ENCODE data around the gene CDC7.
"Not testable (repeated sequence)": the region's sequence is repeated elsewhere in the genome, so short reads cannot be mapped to it uniquely, and the experiment has no call there.

Gene CDC7

DNA sequence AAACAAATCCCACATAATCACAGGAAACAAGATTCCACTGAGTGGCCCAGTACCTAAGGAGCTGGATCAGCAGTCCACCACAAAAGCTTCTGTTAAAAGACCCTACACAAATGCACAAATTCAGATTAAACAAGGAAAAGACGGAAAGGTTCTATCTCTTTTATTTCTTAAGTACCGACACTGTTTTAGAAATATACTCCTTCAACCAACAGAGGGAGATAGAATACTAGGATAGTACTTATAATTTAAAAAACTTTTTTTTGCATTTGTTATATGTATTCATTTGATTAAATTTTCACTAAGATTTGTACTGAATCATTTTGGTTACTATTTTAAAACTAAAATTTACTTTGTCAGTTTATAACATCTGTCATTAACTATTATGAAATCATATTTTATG, 12.5 kb downstream of the CDC7 start:
- H3K27me3 ChIP-seq (ENCODE audit: control insufficient read depth, insufficient read depth, low read length): no peaks in the 10 kb centered on the region
- H3K36me3 ChIP-seq (ENCODE audit: control insufficient read depth, insufficient read depth, low read length): peaks cover 1% of the 10 kb centered on the region
- no peaks in the 10 kb centered on the region for H3K9me3 ChIP-seq (ENCODE audit: control insufficient read depth, insufficient read depth, low read length)
- no peaks in the 10 kb centered on the region for H3K4me1 ChIP-seq (ENCODE audit: control insufficient read depth, insufficient read depth, low read length)
- H3K9ac ChIP-seq (ENCODE audit: low read depth, low read length): no peak overlapping the region
- no peak overlapping the region for H3K4me3 ChIP-seq (ENCODE audit: low read depth, low read length)

DNA sequence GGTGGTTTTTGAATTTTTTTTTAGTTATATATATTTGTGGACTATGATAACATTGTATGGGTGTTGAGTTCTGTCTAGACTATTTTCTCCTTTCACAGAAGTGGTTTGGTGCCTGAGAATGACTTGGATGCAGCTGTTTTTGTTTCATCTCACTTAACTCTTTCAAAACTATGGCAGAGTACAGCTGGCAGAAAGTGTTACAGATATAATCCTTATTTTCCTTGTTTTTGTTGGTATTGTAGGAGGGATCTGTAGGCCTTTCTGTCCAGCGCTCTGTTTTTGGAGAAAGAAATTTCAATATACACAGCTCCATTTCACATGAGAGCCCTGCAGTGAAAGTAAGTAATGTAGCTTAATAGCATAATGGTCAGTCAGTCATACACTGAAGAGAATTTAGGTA, 13.1 kb downstream of the CDC7 start:
- peaks cover 4% of the 10 kb centered on the region for H3K36me3 ChIP-seq (ENCODE audit: control insufficient read depth, insufficient read depth, low read length)
- H3K9me3 ChIP-seq (ENCODE audit: control insufficient read depth, insufficient read depth, low read length): no peaks in the 10 kb centered on the region
- no peak overlapping the region for H3K9ac ChIP-seq (ENCODE audit: low read depth, low read length)

DNA sequence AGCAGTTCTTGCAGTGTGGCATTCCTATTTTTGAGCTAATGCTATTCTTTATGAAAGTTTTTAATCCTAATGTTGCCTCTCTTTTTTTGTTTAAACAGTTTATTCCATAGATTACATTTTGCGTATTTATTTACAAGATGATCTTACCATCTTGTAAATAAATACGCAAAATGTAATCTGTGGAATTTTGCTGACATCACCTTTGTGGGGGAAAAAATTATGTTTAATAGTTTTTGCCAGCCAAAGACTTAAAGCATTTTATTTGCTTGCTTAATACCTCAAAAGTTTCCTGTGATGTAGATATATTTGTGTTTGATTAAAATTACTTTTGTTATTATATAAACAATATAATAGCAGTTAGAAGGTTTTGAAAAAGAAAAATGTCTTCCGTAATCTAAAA, 15.3 kb downstream of the CDC7 start:
- Histone ChIP-seq H3K9ac (ENCODE audit: low read depth, low read length) (no peak overlapping the region), H3K27me3 (ENCODE audit: control insufficient read depth, insufficient read depth, low read length) (no peaks in the 10 kb centered on the region), H3K36me3 (ENCODE audit: control insufficient read depth, insufficient read depth, low read length) (peaks cover 4% of the 10 kb centered on the region), H3K4me1 (ENCODE audit: control insufficient read depth, insufficient read depth, low read length) (no peaks in the 10 kb centered on the region), H3K9me3 (ENCODE audit: control insufficient read depth, insufficient read depth, low read length) (no peaks in the 10 kb centered on the region), H3K4me3 (ENCODE audit: low read depth, low read length) (no peak overlapping the region)

More for the DNA sequence above, 13.1 kb downstream of the CDC7 start:
- Histone ChIP-seq H3K27me3 (ENCODE audit: control insufficient read depth, insufficient read depth, low read length) (no peaks in the 10 kb centered on the region), H3K4me1 (ENCODE audit: control insufficient read depth, insufficient read depth, low read length) (no peaks in the 10 kb centered on the region), H3K4me3 (ENCODE audit: low read depth, low read length) (no peak overlapping the region)

DNA sequence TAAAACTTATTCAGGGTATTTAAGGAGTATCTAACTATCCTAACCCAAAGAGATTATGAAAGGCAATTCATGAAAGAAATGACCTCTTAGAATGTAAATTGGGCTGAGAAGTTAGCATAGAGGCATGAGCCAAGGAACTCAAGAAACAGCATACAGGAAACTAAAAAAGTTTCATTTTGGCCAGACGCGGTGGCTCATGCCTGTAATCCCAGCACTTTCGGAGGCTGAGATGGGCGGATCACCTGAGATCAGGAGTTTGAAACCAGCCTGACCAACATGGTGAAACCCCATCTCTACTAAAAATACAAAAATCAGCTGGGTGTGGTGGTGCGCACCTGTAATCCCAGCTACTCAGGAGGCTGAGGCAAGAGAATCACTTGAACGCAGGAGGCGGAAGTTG, 16.0 kb downstream of the CDC7 start:
- not testable (repeated sequence) for H3K27me3 ChIP-seq (ENCODE audit: control insufficient read depth, insufficient read depth, low read length); H3K9me3 ChIP-seq (ENCODE audit: control insufficient read depth, insufficient read depth, low read length); H3K4me1 ChIP-seq (ENCODE audit: control insufficient read depth, insufficient read depth, low read length); H3K4me3 ChIP-seq (ENCODE audit: low read depth, low read length); H3K9ac ChIP-seq (ENCODE audit: low read depth, low read length); H3K36me3 ChIP-seq (ENCODE audit: control insufficient read depth, insufficient read depth, low read length)

DNA sequence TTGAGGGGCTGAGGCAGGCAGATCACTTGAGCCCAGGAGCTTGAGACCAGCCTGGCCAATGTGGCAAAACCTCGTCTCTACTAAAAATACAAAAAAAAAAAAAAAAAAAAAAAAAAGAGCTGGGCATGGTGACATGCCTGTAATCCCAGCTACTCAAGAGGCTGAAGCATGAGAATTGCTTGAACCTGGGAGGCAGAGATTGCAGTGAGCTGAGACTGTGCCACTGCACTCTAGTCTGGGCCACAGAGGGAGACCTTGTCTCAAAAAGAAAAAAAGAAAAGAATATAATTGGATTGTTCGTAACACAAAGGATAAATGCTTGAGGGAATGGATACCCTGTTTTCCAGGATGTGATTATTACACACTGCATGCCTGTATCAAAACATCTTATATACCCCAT, 18.5 kb downstream of the CDC7 start:
- not testable (repeated sequence) for H3K4me3 ChIP-seq (ENCODE audit: low read depth, low read length); H3K4me1 ChIP-seq (ENCODE audit: control insufficient read depth, insufficient read depth, low read length); H3K9ac ChIP-seq (ENCODE audit: low read depth, low read length); H3K27me3 ChIP-seq (ENCODE audit: control insufficient read depth, insufficient read depth, low read length); H3K36me3 ChIP-seq (ENCODE audit: control insufficient read depth, insufficient read depth, low read length); H3K9me3 ChIP-seq (ENCODE audit: control insufficient read depth, insufficient read depth, low read length)

DNA sequence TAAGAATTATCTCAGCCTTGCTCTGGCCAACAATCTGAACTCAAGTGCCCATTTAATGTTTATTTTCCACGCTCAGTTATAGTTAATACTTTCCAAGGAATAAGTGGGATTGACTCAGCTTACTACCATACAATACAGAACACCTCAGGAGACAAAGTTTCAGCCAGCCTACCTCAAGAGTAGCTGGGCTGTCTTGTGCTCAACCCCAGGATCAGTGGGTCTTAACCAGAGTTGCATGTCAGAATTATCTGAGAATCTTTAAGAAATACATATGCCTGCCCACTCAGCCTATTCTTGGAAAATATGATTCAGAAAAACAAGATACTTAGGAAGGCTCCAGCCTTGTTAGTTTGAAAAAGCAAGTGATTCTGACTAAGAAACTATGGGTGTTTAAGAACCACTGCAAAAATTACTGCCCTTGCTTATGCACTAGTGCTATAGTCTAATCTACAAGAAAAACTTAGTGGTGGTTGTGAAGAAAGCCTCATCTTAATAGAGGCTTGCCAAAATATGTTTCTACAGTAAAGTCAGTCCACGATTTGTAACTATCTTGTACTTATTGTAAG, 20.4 kb downstream of the CDC7 start:
- H3K36me3 ChIP-seq (ENCODE audit: control insufficient read depth, insufficient read depth, low read length): peaks cover 4% of the 10 kb centered on the region
- no peaks in the 10 kb centered on the region for H3K9me3 ChIP-seq (ENCODE audit: control insufficient read depth, insufficient read depth, low read length)
- H3K4me1 ChIP-seq (ENCODE audit: control insufficient read depth, insufficient read depth, low read length): no peaks in the 10 kb centered on the region
- H3K9ac ChIP-seq (ENCODE audit: low read depth, low read length): no peak overlapping the region
- H3K27me3 ChIP-seq (ENCODE audit: control insufficient read depth, insufficient read depth, low read length): no peaks in the 10 kb centered on the region
- no peak overlapping the region for H3K4me3 ChIP-seq (ENCODE audit: low read depth, low read length)

DNA sequence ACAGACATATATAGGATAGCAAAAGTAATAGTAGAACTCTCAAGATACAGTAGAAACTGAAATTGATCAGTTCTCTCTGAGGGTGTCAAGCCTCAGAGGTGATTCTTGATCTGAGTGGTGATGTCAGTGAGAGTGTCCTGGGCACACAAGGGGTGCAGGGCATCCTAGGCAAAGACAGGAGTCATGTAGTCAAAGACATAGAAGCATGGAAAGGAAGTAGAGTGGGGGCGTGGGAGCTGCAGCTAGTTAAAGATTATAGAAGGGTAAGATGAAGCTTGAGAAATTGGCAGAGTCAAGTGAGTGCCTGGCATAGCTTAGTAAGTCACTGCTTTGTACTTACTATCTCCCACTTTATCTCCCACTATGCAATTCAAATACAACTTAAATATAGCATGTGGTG, 22.8 kb downstream of the CDC7 start:
- Histone ChIP-seq H3K36me3 (ENCODE audit: control insufficient read depth, insufficient read depth, low read length) (no peaks in the 10 kb centered on the region), H3K27me3 (ENCODE audit: control insufficient read depth, insufficient read depth, low read length) (no peaks in the 10 kb centered on the region), H3K9ac (ENCODE audit: low read depth, low read length) (no peak overlapping the region), H3K4me3 (ENCODE audit: low read depth, low read length) (no peak overlapping the region), H3K9me3 (ENCODE audit: control insufficient read depth, insufficient read depth, low read length) (no peaks in the 10 kb centered on the region), H3K4me1 (ENCODE audit: control insufficient read depth, insufficient read depth, low read length) (no peaks in the 10 kb centered on the region)

DNA sequence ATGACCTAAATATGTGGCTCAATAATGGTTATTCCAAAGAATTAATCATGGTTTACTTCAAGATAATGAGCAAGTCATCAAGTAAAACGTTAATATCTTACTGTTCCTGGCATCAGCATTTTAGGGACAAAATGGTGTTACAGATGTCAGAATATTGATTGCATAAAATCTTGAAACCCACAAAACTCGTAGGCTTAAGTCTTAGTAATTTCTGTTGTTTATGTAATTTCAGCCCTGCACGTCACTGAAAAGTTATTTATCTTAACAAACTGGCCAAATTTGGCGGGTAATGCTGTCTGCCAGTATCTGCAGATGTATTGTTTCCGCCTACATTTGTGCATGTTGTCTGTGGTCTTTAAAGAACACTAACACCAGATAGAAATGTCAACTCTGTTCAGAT, 25.8 kb downstream of the CDC7 start:
- Histone ChIP-seq H3K36me3 (ENCODE audit: control insufficient read depth, insufficient read depth, low read length) (no peaks in the 10 kb centered on the region), H3K4me1 (ENCODE audit: control insufficient read depth, insufficient read depth, low read length) (no peaks in the 10 kb centered on the region), H3K27me3 (ENCODE audit: control insufficient read depth, insufficient read depth, low read length) (no peaks in the 10 kb centered on the region), H3K9me3 (ENCODE audit: control insufficient read depth, insufficient read depth, low read length) (no peaks in the 10 kb centered on the region), H3K4me3 (ENCODE audit: low read depth, low read length) (no peak overlapping the region), H3K9ac (ENCODE audit: low read depth, low read length) (no peak overlapping the region)

DNA sequence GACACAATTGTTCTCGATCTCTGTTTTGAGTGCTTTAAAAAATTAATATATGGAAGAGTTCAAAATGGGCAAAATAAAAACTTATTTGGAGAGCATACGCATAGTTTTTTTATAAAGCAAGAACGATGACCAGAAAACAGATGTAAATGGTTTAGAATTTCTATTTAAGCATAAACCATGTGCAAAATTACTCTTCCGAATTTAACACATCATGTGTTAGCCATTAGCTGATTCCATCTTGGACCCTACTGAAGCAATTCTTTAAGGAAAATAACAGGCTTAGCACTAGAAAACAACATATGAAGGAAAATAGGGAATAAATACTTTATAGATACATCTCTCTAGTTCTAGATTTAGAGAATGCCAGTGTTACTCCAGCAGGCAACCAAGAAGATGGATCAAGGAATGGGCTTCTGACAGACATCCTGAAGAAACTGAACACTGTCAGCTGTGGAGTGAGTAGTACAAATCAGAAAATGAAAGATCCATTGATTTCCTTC, 26.7 kb downstream of the CDC7 start:
- Histone ChIP-seq H3K9ac (ENCODE audit: low read depth, low read length) (no peak overlapping the region), H3K9me3 (ENCODE audit: control insufficient read depth, insufficient read depth, low read length) (no peaks in the 10 kb centered on the region), H3K27me3 (ENCODE audit: control insufficient read depth, insufficient read depth, low read length) (no peaks in the 10 kb centered on the region), H3K36me3 (ENCODE audit: control insufficient read depth, insufficient read depth, low read length) (no peaks in the 10 kb centered on the region), H3K4me1 (ENCODE audit: control insufficient read depth, insufficient read depth, low read length) (no peaks in the 10 kb centered on the region), H3K4me3 (ENCODE audit: low read depth, low read length) (no peak overlapping the region)

DNA sequence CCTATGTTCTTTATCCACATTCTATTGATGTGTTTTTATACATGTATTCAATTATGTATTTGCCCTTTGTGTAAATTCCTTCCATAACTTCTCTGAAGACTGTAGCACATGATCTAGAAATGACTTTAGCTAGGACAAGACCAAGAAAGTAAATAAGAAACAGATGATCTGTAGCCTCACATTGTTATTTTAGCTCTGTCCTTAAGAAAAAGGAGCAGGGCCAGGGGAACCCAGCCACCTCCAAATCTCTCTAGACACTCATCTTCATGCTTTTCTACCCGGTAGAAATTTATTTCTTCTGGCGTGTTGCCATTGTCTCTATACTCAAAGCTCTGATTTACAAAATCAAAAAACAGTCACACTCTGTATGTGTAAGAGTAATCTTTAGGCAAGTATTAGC, 27.1 kb downstream of the CDC7 start:
- Histone ChIP-seq H3K4me3 (ENCODE audit: low read depth, low read length) (no peak overlapping the region), H3K4me1 (ENCODE audit: control insufficient read depth, insufficient read depth, low read length) (no peaks in the 10 kb centered on the region), H3K27me3 (ENCODE audit: control insufficient read depth, insufficient read depth, low read length) (no peaks in the 10 kb centered on the region), H3K9ac (ENCODE audit: low read depth, low read length) (no peak overlapping the region), H3K36me3 (ENCODE audit: control insufficient read depth, insufficient read depth, low read length) (no peaks in the 10 kb centered on the region), H3K9me3 (ENCODE audit: control insufficient read depth, insufficient read depth, low read length) (no peaks in the 10 kb centered on the region)

DNA sequence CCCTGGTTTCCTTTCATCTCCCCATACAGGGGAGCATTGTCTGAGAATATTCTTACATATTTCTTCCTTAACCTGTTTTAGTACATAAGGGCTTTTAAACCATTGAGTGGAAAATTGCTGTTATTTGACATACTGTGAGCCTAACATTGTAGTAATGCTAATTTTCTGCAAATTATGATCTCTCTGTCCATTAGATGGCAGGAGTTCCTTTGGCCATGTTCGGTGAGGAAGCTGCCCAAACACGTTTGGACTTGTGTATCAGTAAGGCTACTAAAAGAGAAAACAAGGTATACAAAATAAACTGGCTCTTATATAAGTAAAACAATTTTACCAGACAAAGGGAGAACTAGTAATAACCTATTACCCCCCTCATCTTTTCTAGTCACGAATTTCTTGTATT, 29.2 kb downstream of the CDC7 start:
- H3K9me3 ChIP-seq (ENCODE audit: control insufficient read depth, insufficient read depth, low read length): no peaks in the 10 kb centered on the region
- H3K36me3 ChIP-seq (ENCODE audit: control insufficient read depth, insufficient read depth, low read length): no peaks in the 10 kb centered on the region
- no peak overlapping the region for H3K4me3 ChIP-seq (ENCODE audit: low read depth, low read length)
- H3K4me1 ChIP-seq (ENCODE audit: control insufficient read depth, insufficient read depth, low read length): no peaks in the 10 kb centered on the region
- no peaks in the 10 kb centered on the region for H3K27me3 ChIP-seq (ENCODE audit: control insufficient read depth, insufficient read depth, low read length)
- H3K9ac ChIP-seq (ENCODE audit: low read depth, low read length): no peak overlapping the region

DNA sequence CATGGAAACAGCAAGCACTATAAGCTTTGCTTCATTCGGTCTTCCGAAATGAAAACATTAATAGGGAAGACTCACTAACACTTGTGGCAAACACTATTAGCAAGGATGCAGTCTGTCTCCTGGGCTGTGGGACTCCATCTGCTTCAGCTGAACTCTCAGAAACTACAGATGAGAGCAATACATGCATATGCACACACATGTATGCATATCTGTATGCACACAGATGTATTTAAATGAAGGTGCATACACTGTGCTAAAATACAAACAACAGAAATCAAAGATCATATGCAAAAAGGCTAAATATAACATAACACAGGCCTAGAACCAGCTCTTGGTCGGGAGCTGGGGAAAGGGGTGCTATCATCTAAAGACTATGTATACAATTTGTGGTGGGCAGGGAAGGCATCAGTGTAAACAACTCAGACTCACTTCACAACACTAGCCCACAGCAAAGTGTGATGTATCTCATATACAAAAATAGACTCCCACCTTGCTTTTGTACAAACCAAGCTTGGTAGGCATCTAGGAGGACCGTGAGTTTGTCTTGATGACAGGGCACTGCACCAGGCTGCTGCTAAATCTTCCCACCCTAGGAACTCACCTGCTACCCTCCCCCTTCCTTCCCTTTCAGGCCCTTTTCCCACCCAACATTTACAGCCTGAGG, 32.8 kb downstream of the CDC7 start:
- H3K27me3 ChIP-seq (ENCODE audit: control insufficient read depth, insufficient read depth, low read length): no peaks in the 10 kb centered on the region
- H3K4me3 ChIP-seq (ENCODE audit: low read depth, low read length): no peak overlapping the region
- H3K4me1 ChIP-seq (ENCODE audit: control insufficient read depth, insufficient read depth, low read length): no peaks in the 10 kb centered on the region
- H3K9me3 ChIP-seq (ENCODE audit: control insufficient read depth, insufficient read depth, low read length): no peaks in the 10 kb centered on the region
- H3K9ac ChIP-seq (ENCODE audit: low read depth, low read length): no peak overlapping the region
- no peaks in the 10 kb centered on the region for H3K36me3 ChIP-seq (ENCODE audit: control insufficient read depth, insufficient read depth, low read length)
